NCI-H2227 (cell line): ENCODE data around the gene CRELD2.

Source experiments
- DNase-seq: peaks from one replicate; lab custom pipeline; 2025; ENCODE audit not compliant: unreplicated experiment; lab: John Stamatoyannopoulos, UW

Gene CRELD2

GRCh38 chr22:49887064-49887451 lies 31.4 kb upstream of the CRELD2 start:
- no peak for DNase-seq

DNA sequence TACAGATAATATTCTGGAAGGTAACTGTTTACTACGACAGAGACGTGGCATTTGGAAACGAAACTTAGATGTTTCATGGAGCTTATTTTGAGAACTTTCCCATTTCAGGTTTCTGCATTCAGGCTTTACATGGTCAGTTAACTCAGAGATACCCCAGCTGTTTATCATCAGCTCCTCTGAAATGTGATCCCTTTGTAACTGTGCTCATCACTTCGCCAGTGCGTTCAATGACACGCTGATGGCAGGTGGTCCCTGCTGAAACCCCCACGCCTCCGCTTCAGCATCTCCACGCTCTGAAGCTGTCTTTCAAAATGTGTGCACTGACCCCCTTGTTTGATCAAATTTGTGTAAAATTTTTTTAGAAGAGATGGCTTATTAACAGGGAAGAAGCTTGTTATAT lies 30.7 kb upstream of the CRELD2 start:
- DNase-seq: no peak

DNA sequence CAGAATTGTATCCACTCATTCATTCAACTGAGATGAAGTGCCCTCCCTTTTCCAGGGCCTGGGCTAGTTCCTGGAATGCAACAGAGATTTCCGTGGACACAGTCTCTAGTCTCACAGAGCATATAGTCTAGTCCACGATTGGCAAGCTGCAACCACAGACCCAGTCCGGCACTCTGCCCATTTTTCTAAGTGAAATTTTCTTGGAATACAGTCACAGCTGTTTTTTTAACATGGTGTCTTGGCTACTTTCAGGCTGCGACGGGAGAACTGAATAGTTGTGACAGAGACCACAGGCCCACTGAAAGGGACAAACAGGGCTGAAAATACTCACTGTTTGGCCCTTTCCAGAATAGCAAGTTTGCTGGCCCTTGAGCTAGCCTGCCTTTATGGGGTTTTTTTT lies 29.4 kb upstream of the CRELD2 start:
- no peak for DNase-seq

- DNase-seq: no peak
Observed at GRCh38 chr22:49892226-49892899, 26.1 kb upstream of the CRELD2 start.

- no peak for DNase-seq
Observed at GRCh38 chr22:49893025-49893424, 25.4 kb upstream of the CRELD2 start.

- DNase-seq: no peak
Observed at GRCh38 chr22:49894322-49895054, 23.9 kb upstream of the CRELD2 start.

- no peak for DNase-seq
Observed at GRCh38 chr22:49896201-49896600, 22.2 kb upstream of the CRELD2 start.

- DNase-seq: no peak
Observed at GRCh38 chr22:49897015-49897684, 21.3 kb upstream of the CRELD2 start.

- DNase-seq: no peak
Observed at GRCh38 chr22:49899530-49899929, 18.9 kb upstream of the CRELD2 start.

DNA sequence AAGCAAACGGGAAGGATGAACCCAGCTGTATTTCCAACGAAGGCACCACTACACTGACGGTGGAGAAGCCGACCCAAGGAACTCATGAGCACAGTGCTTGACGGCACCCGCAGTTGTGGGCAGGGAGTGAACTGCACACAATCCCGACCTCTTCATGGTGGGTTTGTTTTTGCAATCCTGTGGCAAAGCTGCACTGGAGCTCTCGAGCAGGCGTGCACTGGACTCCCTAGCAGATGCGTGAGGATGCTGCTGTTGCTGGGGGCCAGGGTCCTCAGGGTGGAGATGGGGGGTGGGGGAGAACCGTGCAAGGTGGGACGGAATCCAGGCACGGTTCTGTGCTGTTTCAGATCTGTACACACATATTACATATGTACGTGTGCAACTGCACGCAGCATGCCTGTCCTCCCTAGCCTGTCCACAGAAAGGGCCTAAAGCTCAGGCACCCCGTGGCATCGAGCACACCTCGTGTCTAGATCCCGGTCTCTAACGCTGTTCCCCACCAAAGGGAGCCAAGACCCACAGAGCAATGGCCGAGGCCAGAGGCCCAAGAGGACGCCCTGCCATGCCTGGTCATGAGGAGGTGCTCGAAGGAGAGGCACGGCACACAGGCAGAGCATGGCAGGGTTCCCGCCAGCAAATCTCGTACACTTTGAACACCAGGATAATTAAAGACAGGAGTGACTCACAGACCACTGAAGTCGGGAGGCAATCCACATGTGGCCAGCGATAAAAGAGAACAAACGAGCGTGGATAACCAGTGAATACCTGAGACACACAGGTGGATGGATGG lies 17.8 kb upstream of the CRELD2 start:
- no peak for DNase-seq

DNA sequence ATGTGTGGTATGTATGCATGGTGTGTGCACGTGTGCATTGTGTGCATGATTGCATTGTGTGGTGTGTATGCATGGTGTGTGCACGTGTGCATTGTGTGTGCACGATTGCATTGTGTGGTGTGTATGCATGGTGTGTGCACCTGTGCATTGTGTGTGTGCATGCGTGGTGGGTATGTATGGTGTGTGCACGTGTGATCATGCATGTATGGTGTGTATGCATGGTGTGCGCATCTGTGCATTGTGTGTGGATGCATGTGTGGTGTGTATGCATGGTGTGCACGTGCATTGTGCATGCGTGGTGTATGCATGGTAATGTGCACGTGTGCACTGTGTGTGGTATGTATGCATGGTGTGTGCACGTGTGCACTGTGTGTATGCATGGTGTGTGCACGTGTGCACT lies 17.0 kb upstream of the CRELD2 start:
- DNase-seq: no peak

DNA sequence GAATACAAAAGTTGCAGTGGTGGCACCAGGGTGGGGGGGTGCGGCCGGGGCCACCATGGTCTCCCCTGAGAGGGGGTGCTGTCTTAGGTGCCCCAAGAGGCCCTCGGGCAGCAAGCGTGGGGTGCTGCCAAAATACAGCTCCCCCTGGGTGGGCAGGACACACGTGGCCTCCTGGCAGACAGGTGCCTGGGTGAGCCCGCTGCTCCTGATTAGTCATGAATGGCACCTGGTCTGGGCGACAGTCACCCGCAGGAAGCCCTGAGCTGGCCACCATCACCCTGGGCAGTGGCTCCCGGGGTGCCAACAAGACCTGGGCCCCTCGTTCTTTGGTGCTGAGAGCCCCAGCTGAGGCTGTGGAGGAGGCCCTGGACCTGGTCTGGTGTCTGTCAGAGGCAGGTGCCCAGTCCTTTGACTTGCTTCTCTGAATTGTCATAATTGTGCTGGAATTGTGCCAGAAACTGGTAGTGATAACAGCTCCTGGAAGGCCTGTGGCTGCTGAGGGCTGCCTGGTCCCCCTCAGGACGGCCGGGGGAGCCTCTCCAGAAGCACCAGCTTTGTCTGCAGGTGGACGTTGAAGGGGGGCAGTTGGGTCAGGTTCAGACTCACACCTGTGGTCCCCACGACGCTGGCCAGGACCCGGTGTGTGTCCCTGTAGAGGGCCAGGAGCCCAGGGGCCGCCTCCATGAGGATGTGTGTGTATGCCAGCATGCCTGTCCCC lies 15.0 kb upstream of the CRELD2 start:
- DNase-seq: peak; percentile 71

DNA sequence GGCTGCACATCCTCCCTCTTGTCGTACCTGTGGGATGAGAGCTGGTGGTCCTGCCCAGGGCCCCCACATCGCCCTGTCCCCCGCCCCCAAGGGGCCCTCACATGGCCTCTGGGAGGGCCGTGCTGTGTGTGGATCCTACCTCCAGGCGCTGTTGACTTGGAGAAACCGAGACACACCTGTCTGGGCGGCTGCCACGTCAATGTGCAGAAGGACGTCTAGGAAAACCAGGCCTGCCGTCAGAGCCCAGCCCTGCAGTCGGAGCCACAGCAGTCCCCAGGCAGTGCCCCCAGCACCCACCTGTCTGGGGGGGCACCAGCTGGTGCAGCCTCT lies 14.4 kb upstream of the CRELD2 start:
- DNase-seq: no peak

DNA sequence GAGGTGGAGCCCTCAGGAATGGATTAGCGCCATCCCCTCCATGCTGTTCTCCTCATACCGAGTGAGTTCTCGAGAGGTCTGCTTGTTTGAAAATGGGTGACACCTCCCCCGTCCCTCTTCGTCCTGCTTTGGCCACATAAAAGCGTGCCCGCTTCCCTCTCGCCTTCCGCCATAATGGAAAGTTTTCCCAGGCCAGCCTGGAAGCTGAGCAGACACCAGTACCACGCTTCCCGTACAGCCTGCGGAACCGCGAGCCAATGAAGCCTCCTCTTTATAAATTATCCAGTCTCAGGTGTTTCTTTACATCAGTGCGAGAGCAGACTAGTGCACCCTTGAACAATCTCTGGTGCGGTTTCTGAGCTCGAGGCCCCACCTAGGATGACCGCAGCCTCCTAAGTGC lies 13.0 kb upstream of the CRELD2 start:
- no peak for DNase-seq

GRCh38 chr22:49906071-49906798 lies 12.2 kb upstream of the CRELD2 start:
- no peak for DNase-seq

- DNase-seq: no peak
Observed at GRCh38 chr22:49906799-49907290, 11.6 kb upstream of the CRELD2 start.

- no peak for DNase-seq
Observed at GRCh38 chr22:49907807-49908206, 10.6 kb upstream of the CRELD2 start.

GRCh38 chr22:49909476-49910205 lies 8.8 kb upstream of the CRELD2 start:
- DNase-seq: no peak
